Hepatocyte (in vitro differentiated cells): Measurements from ENCODE around the gene EIF4EBP3.

Experiments
- CTCF ChIP-seq: fragments of 200-600 bp; sonication (generic); IDR thresholded peaks from 2 replicates; pipeline ENCODE4 v1.5.1; 2016; ENCODE audit warnings: antibody characterized with exemption, mild to moderate bottlenecking; ENCODE audit not compliant: poor library complexity
- EZH2 ChIP-seq: fragments of 200-600 bp; sonication (generic); IDR thresholded peaks from 2 replicates; pipeline ENCODE4 v1.6.1; 2016; ENCODE audit warnings: antibody characterized with exemption, mild to moderate bottlenecking, borderline replicate concordance

- TF ChIP-seq CTCF, result no peak
- TF ChIP-seq EZH2, result no peak
Observed at GRCh38 chr5:140565024-140565779, 17.7 kb downstream of the EIF4EBP3 start.
